Type B pancreatic cell (in vitro differentiated cells): ENCODE results near the gene SLC27A6. TPM values are rescaled to one million over a fixed set of nuclear protein-coding genes. Genes with fewer than 3 reads are reported as not detected.

ENCODE experiments used
- DNase-seq: peaks from one replicate; pipeline ENCODE4 v3.0.0; 2021; ENCODE audit warnings: mixed read lengths; ENCODE audit not compliant: unreplicated experiment; ENCODE audit errors: extremely low spot score
- H3K27ac Mint-ChIP-seq: 2 replicates; pipeline ENCODE4 v1.8.0; 2021; ENCODE audit warnings: mild to moderate bottlenecking, mixed read lengths
- H3K27me3 Mint-ChIP-seq: 2 replicates; pipeline ENCODE4 v1.8.0; 2021; ENCODE audit warnings: mixed read lengths
- H3K36me3 Mint-ChIP-seq: 2 replicates; pipeline ENCODE4 v1.8.0; 2021; ENCODE audit warnings: mixed read lengths
- H3K4me1 Mint-ChIP-seq: one replicate; pipeline ENCODE4 v1.8.0; 2021; ENCODE audit warnings: mixed read lengths; ENCODE audit not compliant: unreplicated experiment
- H3K4me3 Mint-ChIP-seq: 2 replicates; pipeline ENCODE4 v1.8.0; 2021; ENCODE audit warnings: mild to moderate bottlenecking, mixed read lengths
- H3K9me3 Mint-ChIP-seq: 2 replicates; pipeline ENCODE4 v1.8.0; 2021; ENCODE audit warnings: mixed read lengths
- total RNA-seq: library from RNA; stranded (reverse); gene quantifications from 2 replicates; pipeline ENCODE4 v1.2.1, GENCODE V29; 2021; ENCODE audit warnings: low replicate concordance
- TF ChIP-seq, protein P1 (sequence below): fragments of 200-600 bp; sonication (generic); conservative IDR thresholded peaks from 2 replicates; pipeline ENCODE4 v1.5.0; 2021; ENCODE audit warnings: antibody characterized with exemption, mild to moderate bottlenecking

The SLC27A6 gene
- total RNA-seq, 1 donor from 2014 or later, result 3.4 TPM

DNA sequence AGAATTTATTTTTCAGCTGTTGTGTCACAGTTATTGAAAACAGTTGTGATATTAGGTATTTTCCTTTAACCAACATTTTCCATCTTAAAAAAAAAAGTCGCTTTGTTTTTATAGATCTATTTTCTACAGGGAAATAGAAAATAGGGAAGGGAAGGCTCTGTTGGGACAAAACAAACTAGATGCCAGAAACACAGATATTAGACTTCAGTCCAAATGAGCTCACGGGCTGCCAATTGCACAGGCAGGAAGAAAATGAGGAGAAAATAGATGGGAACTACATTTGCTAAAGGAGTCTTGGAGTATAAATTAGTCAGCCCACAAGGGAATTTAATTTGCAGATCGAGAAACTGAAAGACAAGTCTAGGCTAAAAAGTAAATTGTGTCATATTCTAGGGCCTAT lies 107.8 kb downstream of the SLC27A6 start:
- Mint-ChIP-seq H3K27ac (no peak overlapping the region), H3K27me3 (no peaks in the 10 kb centered on the region), H3K4me1 (peaks cover 3% of the 10 kb centered on the region), H3K9me3 (no peaks in the 10 kb centered on the region), H3K4me3 (no peak overlapping the region), H3K36me3 (no peaks in the 10 kb centered on the region)
- no peak for DNase-seq
- TF ChIP-seq, protein P1, sequence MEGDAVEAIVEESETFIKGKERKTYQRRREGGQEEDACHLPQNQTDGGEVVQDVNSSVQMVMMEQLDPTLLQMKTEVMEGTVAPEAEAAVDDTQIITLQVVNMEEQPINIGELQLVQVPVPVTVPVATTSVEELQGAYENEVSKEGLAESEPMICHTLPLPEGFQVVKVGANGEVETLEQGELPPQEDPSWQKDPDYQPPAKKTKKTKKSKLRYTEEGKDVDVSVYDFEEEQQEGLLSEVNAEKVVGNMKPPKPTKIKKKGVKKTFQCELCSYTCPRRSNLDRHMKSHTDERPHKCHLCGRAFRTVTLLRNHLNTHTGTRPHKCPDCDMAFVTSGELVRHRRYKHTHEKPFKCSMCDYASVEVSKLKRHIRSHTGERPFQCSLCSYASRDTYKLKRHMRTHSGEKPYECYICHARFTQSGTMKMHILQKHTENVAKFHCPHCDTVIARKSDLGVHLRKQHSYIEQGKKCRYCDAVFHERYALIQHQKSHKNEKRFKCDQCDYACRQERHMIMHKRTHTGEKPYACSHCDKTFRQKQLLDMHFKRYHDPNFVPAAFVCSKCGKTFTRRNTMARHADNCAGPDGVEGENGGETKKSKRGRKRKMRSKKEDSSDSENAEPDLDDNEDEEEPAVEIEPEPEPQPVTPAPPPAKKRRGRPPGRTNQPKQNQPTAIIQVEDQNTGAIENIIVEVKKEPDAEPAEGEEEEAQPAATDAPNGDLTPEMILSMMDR, result no peak

DNA sequence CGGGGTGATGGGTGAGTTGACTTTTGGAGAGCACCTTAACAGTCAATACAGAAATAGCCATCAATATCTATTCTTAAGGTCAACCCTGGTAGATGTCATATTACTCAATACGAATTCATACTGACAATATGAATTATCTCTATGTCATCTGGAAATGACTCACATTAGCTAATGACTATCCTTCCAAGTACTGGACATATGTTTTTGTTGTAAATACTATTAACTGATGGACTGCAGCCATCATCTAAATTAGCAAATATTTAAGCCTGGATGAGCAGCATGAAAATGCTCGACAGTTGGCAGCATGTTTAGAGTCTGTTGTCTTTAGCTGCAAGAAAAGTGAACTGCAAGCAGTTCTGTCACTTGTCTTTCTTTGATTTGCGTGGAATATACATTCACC lies 109.6 kb downstream of the SLC27A6 start:
- Mint-ChIP-seq H3K4me1 (peaks cover 3% of the 10 kb centered on the region), H3K36me3 (no peaks in the 10 kb centered on the region), H3K27ac (no peak overlapping the region), H3K4me3 (no peak overlapping the region), H3K27me3 (no peaks in the 10 kb centered on the region), H3K9me3 (no peaks in the 10 kb centered on the region)
- DNase-seq, result no peak
- TF ChIP-seq, protein P1, result no peak

DNA sequence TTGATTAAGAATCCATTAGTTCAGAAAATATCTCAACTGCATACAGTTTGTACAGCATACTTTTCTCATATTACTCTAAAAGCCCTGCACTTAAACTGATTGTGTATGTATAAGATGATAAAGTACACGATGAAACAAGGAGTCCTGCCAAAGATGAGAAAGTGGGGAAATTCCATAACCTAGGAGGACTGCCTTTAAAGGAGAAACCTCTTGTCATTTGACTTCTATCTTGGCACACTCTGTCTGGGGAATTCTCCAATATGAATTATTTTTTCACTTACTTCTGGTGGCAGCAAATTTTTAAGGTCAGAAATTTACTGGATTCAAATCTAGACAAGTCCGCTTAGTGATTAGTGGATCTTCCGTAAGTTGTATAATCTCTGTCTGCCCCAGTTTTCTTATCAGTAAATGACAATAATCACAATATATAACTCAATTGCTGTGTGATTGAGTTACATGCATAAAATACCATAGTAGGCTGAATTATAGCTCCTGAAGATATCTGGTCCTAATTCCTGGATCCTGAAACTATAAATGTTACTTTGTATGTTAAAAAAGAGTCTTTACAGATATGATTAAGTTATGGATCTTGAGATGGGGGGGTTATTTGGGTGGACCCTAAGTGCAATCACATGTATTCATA lies 112.3 kb downstream of the SLC27A6 start:
- Mint-ChIP-seq H3K9me3 (no peaks in the 10 kb centered on the region), H3K36me3 (no peaks in the 10 kb centered on the region), H3K27ac (no peak overlapping the region), H3K4me3 (no peak overlapping the region), H3K27me3 (no peaks in the 10 kb centered on the region), H3K4me1 (peaks cover 3% of the 10 kb centered on the region)
- TF ChIP-seq, protein P1, result no peak
- no peak for DNase-seq

- Mint-ChIP-seq H3K27ac (no peak overlapping the region), H3K4me3 (no peak overlapping the region), H3K4me1 (peaks cover 3% of the 10 kb centered on the region), H3K36me3 (no peaks in the 10 kb centered on the region), H3K9me3 (no peaks in the 10 kb centered on the region), H3K27me3 (no peaks in the 10 kb centered on the region)
- no peak for DNase-seq
- TF ChIP-seq, protein P1, result no peak
Measured at GRCh38 chr5:129078247-129078646, 113.0 kb downstream of the SLC27A6 start.

DNA sequence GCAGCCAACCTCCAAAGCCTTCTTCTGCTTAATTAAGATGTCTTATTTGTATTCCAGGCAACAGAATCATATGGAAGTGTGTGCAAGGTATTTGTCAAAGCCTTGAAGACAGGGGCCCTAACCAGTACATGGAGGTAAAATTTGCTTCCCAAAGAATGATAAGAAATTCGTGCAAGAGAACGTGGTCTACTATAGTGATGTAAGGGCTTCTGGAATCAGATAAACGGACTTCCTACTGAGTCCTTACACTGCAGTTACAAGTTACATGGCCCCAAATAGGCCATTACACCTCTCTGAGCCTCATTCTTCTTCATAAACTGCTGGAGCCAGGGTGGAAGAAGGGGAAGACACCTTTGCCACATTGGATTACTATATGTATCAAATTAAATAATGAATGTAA lies 113.4 kb downstream of the SLC27A6 start:
- H3K27me3 Mint-ChIP-seq, result no peaks in the 10 kb centered on the region

More for the DNA sequence above, 113.4 kb downstream of the SLC27A6 start:
- Mint-ChIP-seq H3K9me3 (no peaks in the 10 kb centered on the region), H3K4me1 (peaks cover 3% of the 10 kb centered on the region), H3K27ac (no peak overlapping the region), H3K4me3 (no peak overlapping the region), H3K36me3 (no peaks in the 10 kb centered on the region)
- DNase-seq, result no peak
- TF ChIP-seq, protein P1, result no peak
